GM23248 (cell line): Measurements from ENCODE around the gene PCDHB6.

ENCODE experiments used
- EZH2 ChIP-seq: fragments of 200-600 bp; sonication (generic); IDR thresholded peaks from 2 replicates; pipeline ENCODE4 v1.6.1; 2018; ENCODE audit warnings: antibody characterized with exemption, mild to moderate bottlenecking; ENCODE audit not compliant: insufficient read depth, poor library complexity, severe bottlenecking
- EZH2phosphoT487 ChIP-seq: fragments of 200-600 bp; sonication (generic); IDR thresholded peaks from 2 replicates; pipeline ENCODE4 v1.6.1; 2018; ENCODE audit warnings: antibody characterized with exemption, moderate library complexity, mild to moderate bottlenecking, low read depth; ENCODE audit not compliant: insufficient read depth

DNA sequence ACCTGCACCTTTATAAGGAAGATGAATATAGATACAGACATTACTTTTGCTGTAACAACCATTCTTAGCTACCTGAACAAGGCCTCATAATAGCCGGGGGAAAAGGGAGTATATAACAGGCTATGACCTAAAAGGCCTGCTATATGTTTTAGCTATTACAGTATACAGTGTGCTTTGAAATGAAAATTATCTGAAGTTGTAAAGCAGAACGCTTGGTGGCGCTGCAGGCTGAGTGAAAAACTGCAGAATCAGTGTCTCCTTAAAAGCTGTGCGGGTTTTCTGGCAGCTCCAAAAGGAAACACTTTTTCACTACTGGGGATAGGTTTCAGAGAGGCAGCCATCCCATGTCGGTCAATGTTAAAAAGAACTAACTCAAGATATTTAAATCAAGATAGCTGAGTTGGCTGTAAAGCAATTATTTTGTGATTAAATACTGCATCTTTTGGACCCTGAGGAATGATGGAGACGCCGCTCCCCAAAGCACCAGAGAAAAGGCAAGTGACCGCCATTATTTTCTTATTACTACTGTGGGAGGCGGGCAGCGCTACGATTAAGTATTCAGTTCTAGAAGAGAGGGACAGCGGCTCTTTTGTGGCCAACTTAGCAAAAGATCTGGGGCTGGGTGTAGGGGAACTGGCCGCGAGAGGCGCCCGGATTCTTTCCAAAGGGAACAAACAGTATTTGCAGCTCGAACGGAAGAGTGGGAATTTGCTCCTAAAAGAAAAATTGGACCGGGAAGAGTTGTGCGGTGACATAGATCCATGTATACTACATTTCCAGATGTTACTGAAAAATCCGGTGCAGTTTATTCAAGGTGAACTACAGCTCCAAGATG is 5.9 kb downstream of the PCDHB6 start:
- TF ChIP-seq EZH2phosphoT487: no peak
- no peak for TF ChIP-seq EZH2
